HG03439 (cell line): ENCODE data around the gene TMA7B.
"Not testable (repeated sequence)": the region's sequence is repeated elsewhere in the genome, so short reads cannot be mapped to it uniquely, and the experiment has no call there.

ENCODE experiments used
- ATAC-seq: cut with Tn5 transposase; IDR thresholded peaks from one replicate; pipeline ENCODE4 v1.9.1; 2021; ENCODE audit warnings: mild to moderate bottlenecking, moderate library complexity; ENCODE audit not compliant: unreplicated experiment

The TMA7B gene

DNA sequence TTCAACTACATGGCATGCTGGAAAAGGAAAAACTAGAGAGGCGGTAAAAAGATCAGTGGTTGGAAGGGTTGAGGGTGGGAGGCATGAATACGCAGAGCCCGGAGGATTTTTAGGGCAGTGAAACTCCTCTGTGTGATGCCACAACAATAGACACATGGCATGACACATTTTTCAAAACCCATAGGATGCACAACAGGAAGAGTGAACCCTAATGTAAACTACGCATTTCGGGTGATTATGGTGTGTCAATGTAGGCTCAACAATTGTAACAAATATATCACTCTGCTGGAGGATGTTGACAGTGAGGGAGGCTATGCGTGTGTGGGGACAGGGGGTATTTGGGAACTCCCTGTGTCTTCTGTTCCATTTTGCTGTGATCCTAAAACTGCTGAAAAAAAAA lies 18.9 kb downstream of the TMA7B start:
- ATAC-seq: no peak

- ATAC-seq: no peak
Observed at GRCh38 chr22:39979458-39979857, 19.3 kb downstream of the TMA7B start.

DNA sequence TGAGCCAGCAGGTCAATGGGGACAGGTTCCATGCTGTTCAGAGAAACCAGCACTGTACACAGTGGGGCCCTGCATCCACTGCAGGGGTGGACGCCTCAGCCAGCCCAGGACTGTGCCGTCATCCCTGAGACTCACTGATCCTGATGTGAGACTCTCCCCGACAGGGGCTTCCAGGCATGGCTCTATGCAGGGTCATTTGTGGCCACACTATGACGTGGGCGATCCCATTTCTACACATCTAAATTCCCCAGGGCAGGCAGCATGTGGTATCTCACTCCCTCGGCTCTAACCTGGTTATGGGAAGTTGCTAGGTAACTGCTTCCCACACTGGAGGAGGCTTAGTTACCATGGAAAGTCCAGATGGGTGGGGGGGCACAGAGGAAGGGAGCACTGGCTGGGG lies 20.4 kb downstream of the TMA7B start:
- ATAC-seq: no peak

GRCh38 chr22:39983346-39983745 lies 23.1 kb downstream of the TMA7B start:
- ATAC-seq: no peak

- ATAC-seq: no peak
Observed at GRCh38 chr22:39984006-39984405, 23.8 kb downstream of the TMA7B start.

GRCh38 chr22:39984746-39985145 lies 24.5 kb downstream of the TMA7B start:
- no peak for ATAC-seq

GRCh38 chr22:39985383-39986035 lies 25.3 kb downstream of the TMA7B start:
- no peak for ATAC-seq

GRCh38 chr22:39988386-39989114 lies 28.4 kb downstream of the TMA7B start:
- ATAC-seq: no peak

DNA sequence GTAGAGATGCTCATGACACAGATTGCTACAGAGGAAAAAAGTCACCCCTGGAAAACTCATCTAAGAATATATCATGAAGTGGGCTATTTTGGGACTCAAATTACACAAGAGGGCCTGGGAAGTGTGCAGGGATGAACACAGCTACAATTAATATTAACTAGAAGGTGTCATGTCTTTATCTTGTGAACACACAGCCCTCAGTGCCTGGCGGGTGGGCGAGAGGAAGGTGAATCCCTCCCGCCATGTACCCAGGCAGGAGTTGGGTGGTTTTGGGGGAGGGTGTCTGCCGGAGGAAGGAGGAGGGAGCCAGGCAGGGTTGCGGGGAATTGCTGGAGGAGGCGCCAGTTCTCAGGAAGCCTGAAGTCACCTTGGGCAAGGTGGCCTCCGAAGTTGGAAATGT lies 29.4 kb downstream of the TMA7B start:
- ATAC-seq: no peak

- no peak for ATAC-seq
Observed at GRCh38 chr22:39990686-39991085, 30.5 kb downstream of the TMA7B start.

- no peak for ATAC-seq
Observed at GRCh38 chr22:39991159-39991860, 31.1 kb downstream of the TMA7B start.

DNA sequence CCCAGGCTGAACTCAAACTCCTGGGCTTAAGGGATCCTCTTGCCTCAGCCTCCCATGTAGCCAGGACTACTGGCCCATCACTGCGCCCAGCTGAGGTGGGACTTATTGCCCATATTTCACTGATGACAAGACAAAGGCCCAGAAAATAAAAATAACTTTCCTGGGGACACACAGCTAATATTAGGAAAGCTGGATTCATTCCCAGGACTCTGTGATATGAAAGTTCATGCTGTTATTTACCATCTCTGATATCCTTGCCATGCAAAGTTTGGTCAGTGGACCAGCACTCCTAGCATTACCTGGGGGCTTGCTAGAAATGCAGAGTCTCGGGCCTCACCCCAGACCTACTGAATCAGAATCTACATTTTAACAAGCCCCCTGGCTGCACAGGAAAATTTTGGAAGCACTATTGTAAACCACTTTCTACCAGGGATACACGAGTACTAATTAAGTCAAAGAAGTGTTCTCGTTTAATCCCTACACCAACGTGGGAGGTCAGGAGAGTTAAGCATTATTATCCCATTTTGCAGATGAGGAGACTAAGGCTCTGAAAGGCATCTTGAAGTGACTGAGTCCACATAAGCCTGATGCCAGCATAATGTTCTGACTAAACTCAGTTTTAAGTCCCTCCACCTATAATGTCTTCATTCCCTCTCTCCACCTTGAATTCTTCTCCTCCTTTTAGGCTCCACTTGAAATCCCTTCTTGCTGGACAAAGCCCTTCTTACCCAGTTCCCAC lies 32.1 kb downstream of the TMA7B start:
- ATAC-seq: no peak

- ATAC-seq: not testable (repeated sequence)
Observed at GRCh38 chr22:39992894-39993293, 32.7 kb downstream of the TMA7B start.

GRCh38 chr22:39994041-39994565 lies 33.9 kb downstream of the TMA7B start:
- ATAC-seq: no peak

- ATAC-seq: no peak
Observed at GRCh38 chr22:39994566-39995392, 34.6 kb downstream of the TMA7B start, which contains the start of gene FAM83F. Gene FAM83F (plus strand): TSS chr22:39994954. CDS start chr22:39995043, 89 bp downstream.

GRCh38 chr22:39995393-39996252 lies 35.4 kb downstream of the TMA7B start:
- ATAC-seq: no peak

GRCh38 chr22:39996732-39997131 lies 36.5 kb downstream of the TMA7B start:
- no peak for ATAC-seq

DNA sequence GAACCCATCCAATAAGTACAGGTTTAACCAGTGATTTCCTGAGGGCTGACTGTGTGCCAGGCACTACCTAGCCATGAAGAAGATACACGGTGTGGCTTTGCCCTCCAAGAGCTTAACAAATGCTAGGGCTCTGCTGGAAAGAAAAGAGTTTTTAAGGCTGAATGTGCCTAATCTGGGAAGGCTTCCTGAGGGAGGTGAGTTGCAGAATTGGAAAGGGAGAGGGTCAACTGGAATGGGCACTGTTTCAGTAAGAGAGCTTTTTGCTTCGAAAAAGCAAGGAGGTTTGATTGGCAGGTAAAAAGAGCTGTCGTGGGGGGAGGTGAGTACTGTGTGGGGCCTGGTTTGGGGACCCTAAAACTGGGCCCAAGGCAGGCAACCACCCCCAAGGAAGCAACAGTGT lies 37.2 kb downstream of the TMA7B start:
- ATAC-seq: no peak
